Astrocyte (in vitro differentiated cells and primary cell): ENCODE measurements around the gene HS2ST1. TPM values are rescaled to one million over a fixed set of nuclear protein-coding genes. Genes with fewer than 3 reads are reported as not detected.

ENCODE experiments used
- DNase-seq: peaks from one replicate; pipeline ENCODE4 v3.0.0-alpha.2; 2010; ENCODE audit warnings: low read depth
- FAIRE-seq: peaks from 2 replicates; lab custom pipeline; 2011; peaks lifted over from hg19 to GRCh38; lab: Jason Lieb, UNC
- H2AFZ ChIP-seq: 2 replicates; pipeline ENCODE4 v1.6.0; 2012; ENCODE audit warnings: low read depth, low read length, inconsistent platforms
- H3K27ac ChIP-seq: 2 replicates; pipeline ENCODE4 v1.5.1; 2011; ENCODE audit warnings: low read depth, low read length, inconsistent platforms
- H3K27me3 ChIP-seq: 2 replicates; pipeline ENCODE4 v1.6.0; 2011; ENCODE audit warnings: low read length, inconsistent platforms; ENCODE audit not compliant: insufficient read depth
- H3K36me3 ChIP-seq: 2 replicates; pipeline ENCODE4 v1.5.1; 2011; ENCODE audit warnings: low read length, inconsistent platforms; ENCODE audit not compliant: insufficient read depth
- H3K4me1 ChIP-seq: 2 replicates; pipeline ENCODE4 v1.5.1; 2011; ENCODE audit warnings: low read length, inconsistent platforms; ENCODE audit not compliant: insufficient read depth
- H3K4me2 ChIP-seq: 2 replicates; pipeline ENCODE4 v1.6.0; 2012; ENCODE audit warnings: low read length, inconsistent platforms
- H3K4me3 ChIP-seq: 2 replicates; pipeline ENCODE4 v1.5.1; 2011; ENCODE audit warnings: low read depth, mild to moderate bottlenecking, low read length, inconsistent platforms; ENCODE audit not compliant: insufficient read depth
- H3K79me2 ChIP-seq: 2 replicates; pipeline ENCODE4 v1.6.0; 2012; ENCODE audit warnings: mild to moderate bottlenecking, low read length, inconsistent platforms; ENCODE audit not compliant: insufficient read depth
- H3K9ac ChIP-seq: 2 replicates; pipeline ENCODE4 v1.6.0; 2012; ENCODE audit warnings: mild to moderate bottlenecking, low read length, inconsistent platforms
- H3K9me3 ChIP-seq: 2 replicates; pipeline ENCODE4 v1.5.1; 2012; ENCODE audit warnings: low read depth, mild to moderate bottlenecking, low read length, inconsistent platforms; ENCODE audit not compliant: insufficient read depth
- H4K20me1 ChIP-seq: 2 replicates; pipeline ENCODE4 v1.6.0; 2012; ENCODE audit warnings: low read length, inconsistent platforms; ENCODE audit not compliant: insufficient read depth
- H3K27ac Mint-ChIP-seq: one replicate; pipeline ENCODE4 v1.8.0; 2021; ENCODE audit warnings: mild to moderate bottlenecking, mixed read lengths; ENCODE audit not compliant: unreplicated experiment
- H3K27me3 Mint-ChIP-seq: one replicate; pipeline ENCODE4 v1.8.0; 2021; ENCODE audit warnings: low read depth, mixed read lengths; ENCODE audit not compliant: unreplicated experiment
- H3K36me3 Mint-ChIP-seq: one replicate; pipeline ENCODE4 v1.8.0; 2021; ENCODE audit warnings: low read depth, mixed read lengths; ENCODE audit not compliant: unreplicated experiment
- H3K4me1 Mint-ChIP-seq: one replicate; pipeline ENCODE4 v1.8.0; 2021; ENCODE audit warnings: low read depth, mixed read lengths; ENCODE audit not compliant: unreplicated experiment
- H3K4me3 Mint-ChIP-seq: one replicate; pipeline ENCODE4 v1.8.0; 2021; ENCODE audit warnings: mild to moderate bottlenecking, moderate library complexity, mixed read lengths; ENCODE audit not compliant: unreplicated experiment
- H3K9me3 Mint-ChIP-seq: one replicate; pipeline ENCODE4 v1.8.0; 2021; ENCODE audit warnings: mild to moderate bottlenecking, mixed read lengths; ENCODE audit not compliant: unreplicated experiment
- EZH2 ChIP-seq: IDR thresholded peaks from 2 replicates; pipeline ENCODE4 v1.6.1; 2012; ENCODE audit warnings: mild to moderate bottlenecking, low read length, inconsistent platforms; ENCODE audit not compliant: insufficient read depth
- total RNA-seq: library from RNA; stranded (reverse); gene quantifications from 2 replicates; pipeline ENCODE4 v1.2.1, GENCODE V29; 2021
- TF ChIP-seq, protein P1 (sequence below): IDR thresholded peaks from 2 replicates; pipeline ENCODE4 v1.5.1; 2011; ENCODE audit warnings: low read depth, mild to moderate bottlenecking, inconsistent platforms, low read length, moderate library complexity; ENCODE audit not compliant: insufficient read depth

HS2ST1 gene
- total RNA-seq, 1 donor from 2014 or later, result 34.7 TPM

DNA sequence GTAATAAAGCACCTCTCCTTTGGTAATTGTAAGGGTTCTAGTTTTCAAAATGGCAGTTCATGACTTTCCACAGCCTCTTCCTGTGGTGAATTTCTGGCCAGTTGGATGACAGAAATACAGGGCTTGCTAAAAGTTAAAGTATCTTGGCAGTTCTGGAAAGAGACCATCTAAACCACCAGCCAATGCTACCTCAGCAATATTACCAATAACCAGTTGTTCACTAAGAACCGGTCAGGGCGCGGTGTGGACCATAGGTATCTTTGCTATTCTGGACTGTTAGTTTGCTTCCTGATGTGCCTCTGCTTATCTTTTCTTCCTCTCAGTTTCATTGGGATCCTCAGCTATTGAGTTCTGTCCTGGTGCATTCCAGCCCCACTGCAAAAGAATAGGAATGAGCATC, 124.7 kb downstream of the HS2ST1 start:
- no peaks in the 10 kb centered on the region for H3K27me3 Mint-ChIP-seq
- H3K27ac ChIP-seq, result no peak overlapping the region
- no peak overlapping the region for H2AFZ ChIP-seq
- no peaks in the 10 kb centered on the region for H3K36me3 Mint-ChIP-seq
- no peak overlapping the region for H3K4me2 ChIP-seq
- no peak overlapping the region for H3K9ac ChIP-seq
- H3K9me3 Mint-ChIP-seq, result no peaks in the 10 kb centered on the region
- no peak overlapping the region for H3K4me3 ChIP-seq
- no peak for FAIRE-seq
- TF ChIP-seq EZH2, result no peak
- TF ChIP-seq, protein P1, sequence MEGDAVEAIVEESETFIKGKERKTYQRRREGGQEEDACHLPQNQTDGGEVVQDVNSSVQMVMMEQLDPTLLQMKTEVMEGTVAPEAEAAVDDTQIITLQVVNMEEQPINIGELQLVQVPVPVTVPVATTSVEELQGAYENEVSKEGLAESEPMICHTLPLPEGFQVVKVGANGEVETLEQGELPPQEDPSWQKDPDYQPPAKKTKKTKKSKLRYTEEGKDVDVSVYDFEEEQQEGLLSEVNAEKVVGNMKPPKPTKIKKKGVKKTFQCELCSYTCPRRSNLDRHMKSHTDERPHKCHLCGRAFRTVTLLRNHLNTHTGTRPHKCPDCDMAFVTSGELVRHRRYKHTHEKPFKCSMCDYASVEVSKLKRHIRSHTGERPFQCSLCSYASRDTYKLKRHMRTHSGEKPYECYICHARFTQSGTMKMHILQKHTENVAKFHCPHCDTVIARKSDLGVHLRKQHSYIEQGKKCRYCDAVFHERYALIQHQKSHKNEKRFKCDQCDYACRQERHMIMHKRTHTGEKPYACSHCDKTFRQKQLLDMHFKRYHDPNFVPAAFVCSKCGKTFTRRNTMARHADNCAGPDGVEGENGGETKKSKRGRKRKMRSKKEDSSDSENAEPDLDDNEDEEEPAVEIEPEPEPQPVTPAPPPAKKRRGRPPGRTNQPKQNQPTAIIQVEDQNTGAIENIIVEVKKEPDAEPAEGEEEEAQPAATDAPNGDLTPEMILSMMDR, result no peak
- no peaks in the 10 kb centered on the region for H3K27me3 ChIP-seq
- H3K27ac Mint-ChIP-seq, result no peak overlapping the region
- H3K4me1 Mint-ChIP-seq, result no peaks in the 10 kb centered on the region
- no peaks in the 10 kb centered on the region for H4K20me1 ChIP-seq
- H3K9me3 ChIP-seq, result no peaks in the 10 kb centered on the region
- no peaks in the 10 kb centered on the region for H3K4me1 ChIP-seq
- no peaks in the 10 kb centered on the region for H3K79me2 ChIP-seq
- no peak overlapping the region for H3K4me3 Mint-ChIP-seq
- no peak for DNase-seq
- no peaks in the 10 kb centered on the region for H3K36me3 ChIP-seq

- H3K4me3 ChIP-seq, result no peak overlapping the region
- no peaks in the 10 kb centered on the region for H3K9me3 ChIP-seq
- no peak overlapping the region for H3K27ac ChIP-seq
- H4K20me1 ChIP-seq, result no peaks in the 10 kb centered on the region
- no peaks in the 10 kb centered on the region for H3K27me3 Mint-ChIP-seq
- FAIRE-seq, result no peak
- no peak for DNase-seq
- H3K27ac Mint-ChIP-seq, result no peak overlapping the region
- H3K79me2 ChIP-seq, result no peaks in the 10 kb centered on the region
- H3K9ac ChIP-seq, result no peak overlapping the region
- no peaks in the 10 kb centered on the region for H3K9me3 Mint-ChIP-seq
- no peaks in the 10 kb centered on the region for H3K27me3 ChIP-seq
- H3K4me3 Mint-ChIP-seq, result no peak overlapping the region
- no peak overlapping the region for H2AFZ ChIP-seq
- no peak for TF ChIP-seq EZH2
- TF ChIP-seq, protein P1, result no peak
- H3K4me1 ChIP-seq, result no peaks in the 10 kb centered on the region
- H3K36me3 ChIP-seq, result no peaks in the 10 kb centered on the region
- H3K4me1 Mint-ChIP-seq, result peaks cover 4% of the 10 kb centered on the region
- no peaks in the 10 kb centered on the region for H3K36me3 Mint-ChIP-seq
- H3K4me2 ChIP-seq, result no peak overlapping the region
Observed at GRCh38 chr1:87042111-87042811, 127.8 kb downstream of the HS2ST1 start.

DNA sequence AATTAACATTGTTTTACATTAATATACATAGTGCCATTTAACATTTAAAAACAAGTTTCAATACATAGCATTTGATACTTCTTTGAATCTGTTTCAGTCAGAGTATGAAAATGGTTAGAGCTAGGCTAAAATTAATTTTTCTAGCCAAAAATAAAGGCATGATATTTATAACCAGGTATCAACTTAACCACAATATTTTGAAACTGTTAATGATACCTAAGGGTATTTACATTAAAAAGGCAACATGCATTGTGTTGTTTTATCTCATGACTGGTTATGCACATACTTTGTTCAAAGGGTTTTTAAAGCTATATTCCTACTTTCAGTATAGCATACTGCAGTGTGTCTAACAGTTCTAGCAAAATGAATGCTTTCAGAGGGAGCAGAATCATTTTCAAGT, 130.0 kb downstream of the HS2ST1 start:
- H3K4me2 ChIP-seq, result no peak overlapping the region
- no peaks in the 10 kb centered on the region for H3K27me3 ChIP-seq
- H3K4me3 Mint-ChIP-seq, result no peak overlapping the region
- peaks cover 4% of the 10 kb centered on the region for H3K79me2 ChIP-seq
- no peak for FAIRE-seq
- H3K27ac Mint-ChIP-seq, result no peak overlapping the region
- no peaks in the 10 kb centered on the region for H3K27me3 Mint-ChIP-seq
- no peak overlapping the region for H3K27ac ChIP-seq
- DNase-seq, result no peak
- H3K36me3 ChIP-seq, result no peaks in the 10 kb centered on the region
- H3K9me3 ChIP-seq, result no peaks in the 10 kb centered on the region
- no peaks in the 10 kb centered on the region for H3K9me3 Mint-ChIP-seq
- no peak overlapping the region for H3K9ac ChIP-seq
- no peak overlapping the region for H3K4me3 ChIP-seq
- no peak overlapping the region for H2AFZ ChIP-seq
- H3K4me1 Mint-ChIP-seq, result peaks cover 4% of the 10 kb centered on the region
- no peaks in the 10 kb centered on the region for H3K4me1 ChIP-seq
- no peaks in the 10 kb centered on the region for H3K36me3 Mint-ChIP-seq
- no peaks in the 10 kb centered on the region for H4K20me1 ChIP-seq
- TF ChIP-seq, protein P1, result no peak
